ENCODE measurements around the gene CXCL3. TPM values are rescaled to one million over a fixed set of nuclear protein-coding genes. Genes with fewer than 3 reads are reported as not detected.

CXCL3 gene
- total RNA-seq, 1 donor from 2014 or later, result 5.9 TPM

Other genes starting within 250 kb of the CXCL3 start
- gene CXCL6, start 202.0 kb downstream of the CXCL3 start, total RNA-seq (ENCODE audit: low replicate concordance), result 0.64 and 1.9 TPM in 2 replicates
- gene PF4V1, start 185.4 kb downstream of the CXCL3 start, total RNA-seq (ENCODE audit: low replicate concordance), result not detected in 2 replicates
- gene CXCL1, start 169.3 kb downstream of the CXCL3 start, total RNA-seq (ENCODE audit: low replicate concordance), result 3.8 and 5.7 TPM in 2 replicates
- not detected in 2 replicates for gene PF4, start 56.7 kb downstream of the CXCL3 start, total RNA-seq (ENCODE audit: low replicate concordance)
- gene PPBP, start 50.5 kb downstream of the CXCL3 start, total RNA-seq (ENCODE audit: low replicate concordance), result 0.60 TPM in 1 of 2 replicates, not detected in the other
- 4.1 and 6.7 TPM in 2 replicates for gene CXCL5, start 40.0 kb downstream of the CXCL3 start, total RNA-seq (ENCODE audit: low replicate concordance)
- 5.4 and 6.6 TPM in 2 replicates for gene CXCL2, start 60.5 kb upstream of the CXCL3 start, total RNA-seq (ENCODE audit: low replicate concordance)
- 11.2 and 14.6 TPM in 2 replicates for gene MTHFD2L, start 119.4 kb upstream of the CXCL3 start, total RNA-seq (ENCODE audit: low replicate concordance)

Measured in type B pancreatic cell (in vitro differentiated cells).